ENCODE measurements around the gene RUNDC3A. TPM values are rescaled to one million over a fixed set of nuclear protein-coding genes. Genes with fewer than 3 reads are reported as not detected.

Gene RUNDC3A
- total RNA-seq, 1 experiment from 2014 or later, result 0.12 TPM

- no peak for DNase-seq (ENCODE audit: low read depth)
Observed at GRCh38 chr17:44283344-44284023, 24.9 kb upstream of the RUNDC3A start.

- DNase-seq (ENCODE audit: low read depth), result no peak
Observed at GRCh38 chr17:44284024-44284400, 24.4 kb upstream of the RUNDC3A start.

- no peak for DNase-seq (ENCODE audit: low read depth)
Observed at GRCh38 chr17:44287651-44288050, 20.8 kb upstream of the RUNDC3A start.

- no peak for DNase-seq (ENCODE audit: low read depth)
Observed at GRCh38 chr17:44293509-44294226, 14.7 kb upstream of the RUNDC3A start.

DNA sequence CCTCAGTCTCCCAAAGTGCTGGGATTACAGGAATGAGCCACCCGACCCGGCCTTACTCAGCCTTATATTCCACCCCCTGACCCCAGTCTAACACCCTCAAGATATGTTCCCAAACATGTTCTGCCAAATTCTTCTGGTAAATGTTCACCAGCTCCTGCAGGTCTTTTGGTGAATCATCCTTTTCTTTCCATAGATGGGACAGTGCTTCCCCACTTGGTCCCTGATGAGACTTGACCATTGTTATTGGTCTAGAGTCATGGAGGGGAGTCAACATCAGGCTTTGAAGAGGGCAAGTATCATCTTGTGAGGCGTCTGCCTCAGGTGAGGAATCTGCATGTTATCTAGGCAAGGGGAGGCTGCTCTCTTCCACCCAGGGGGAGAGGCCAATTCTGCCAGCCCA, 10.4 kb upstream of the RUNDC3A start:
- DNase-seq (ENCODE audit: low read depth), result no peak

- DNase-seq (ENCODE audit: low read depth), result no peak
Observed at GRCh38 chr17:44304651-44305050, 3.8 kb upstream of the RUNDC3A start.

GRCh38 chr17:44307387-44308186, 814 bp upstream of the RUNDC3A start:
- DNase-seq (ENCODE audit: low read depth), result peak; percentile 45

GRCh38 chr17:44308865-44309264, 464 bp downstream of the RUNDC3A start:
- DNase-seq (ENCODE audit: low read depth), result no peak

DNA sequence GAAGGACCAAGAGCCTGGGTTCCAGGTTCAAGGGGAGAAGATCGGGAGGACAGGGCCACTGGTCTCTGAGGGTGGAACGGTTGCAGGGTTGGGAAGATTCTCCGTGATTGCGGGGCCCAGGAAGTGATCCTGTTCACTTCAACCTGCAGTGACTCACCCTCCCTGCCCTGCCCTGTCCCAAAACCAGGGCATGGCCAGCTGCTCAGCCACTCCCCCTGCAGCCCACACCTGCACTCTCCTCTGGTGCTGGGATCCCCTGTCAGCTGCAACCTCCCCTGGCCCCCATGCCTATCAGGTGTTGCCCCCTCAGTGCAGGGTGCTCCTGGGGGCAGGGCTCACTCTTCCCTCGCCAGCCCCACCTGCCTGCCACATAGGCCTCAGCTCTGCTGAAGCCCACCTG, 1.1 kb downstream of the RUNDC3A start:
- no peak for DNase-seq (ENCODE audit: low read depth)

DNA sequence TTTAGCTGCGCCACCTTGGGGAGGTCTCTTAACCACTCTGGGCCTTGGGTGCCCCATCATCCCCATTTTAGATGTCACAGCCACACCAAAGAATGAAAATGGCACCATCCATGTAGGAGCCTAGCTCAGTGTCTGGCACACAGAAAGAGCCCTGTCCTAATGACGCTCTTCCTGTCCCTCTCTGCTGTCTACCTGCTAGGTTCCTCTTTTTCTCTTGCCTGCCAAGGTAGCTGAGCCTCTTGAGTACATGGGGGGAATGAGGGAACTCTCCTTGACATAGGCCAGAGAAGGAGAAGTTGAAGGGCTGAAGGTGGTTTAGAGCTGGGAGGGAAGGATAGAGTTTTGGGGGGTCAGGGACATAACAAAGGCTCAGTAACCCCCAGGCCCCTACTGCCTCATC, 1.8 kb downstream of the RUNDC3A start:
- DNase-seq (ENCODE audit: low read depth), result no peak

DNA sequence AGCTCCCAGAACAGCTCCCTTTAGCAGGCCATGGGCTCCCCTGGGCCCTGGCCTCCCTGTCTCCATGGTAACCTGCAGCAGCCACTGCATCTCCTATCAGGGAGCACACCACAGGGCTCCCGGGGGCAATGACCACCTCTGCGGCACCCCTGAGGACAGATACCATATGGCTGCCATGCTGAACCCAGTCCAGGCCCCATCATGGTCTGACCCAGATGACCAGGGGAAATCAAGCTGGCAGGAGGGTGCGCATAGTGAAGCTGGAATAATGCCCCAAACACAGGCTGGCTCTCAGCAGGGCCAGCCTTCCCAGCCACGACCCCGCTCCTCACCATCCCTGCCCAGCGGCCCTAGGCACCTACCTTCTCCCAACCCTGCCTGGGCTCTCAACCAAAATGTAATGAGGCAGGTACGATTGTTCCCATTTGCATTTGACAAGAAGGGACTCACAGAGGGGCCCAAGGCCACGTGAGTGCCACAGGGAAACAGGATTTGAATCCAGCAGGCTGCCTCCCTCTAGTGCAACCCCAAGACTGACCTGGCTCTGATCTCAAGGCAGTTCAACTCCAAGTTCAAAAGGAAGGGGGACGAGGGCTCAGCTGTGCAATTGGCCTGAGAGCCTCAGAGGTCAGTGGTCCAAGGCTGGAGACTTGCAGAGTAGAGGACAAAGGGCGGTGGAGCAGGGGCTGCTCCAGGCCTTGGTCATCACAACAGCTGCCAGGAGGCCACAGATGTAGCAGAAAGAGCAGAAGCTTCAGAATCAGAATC, 2.4 kb downstream of the RUNDC3A start:
- no peak for DNase-seq (ENCODE audit: low read depth)

DNA sequence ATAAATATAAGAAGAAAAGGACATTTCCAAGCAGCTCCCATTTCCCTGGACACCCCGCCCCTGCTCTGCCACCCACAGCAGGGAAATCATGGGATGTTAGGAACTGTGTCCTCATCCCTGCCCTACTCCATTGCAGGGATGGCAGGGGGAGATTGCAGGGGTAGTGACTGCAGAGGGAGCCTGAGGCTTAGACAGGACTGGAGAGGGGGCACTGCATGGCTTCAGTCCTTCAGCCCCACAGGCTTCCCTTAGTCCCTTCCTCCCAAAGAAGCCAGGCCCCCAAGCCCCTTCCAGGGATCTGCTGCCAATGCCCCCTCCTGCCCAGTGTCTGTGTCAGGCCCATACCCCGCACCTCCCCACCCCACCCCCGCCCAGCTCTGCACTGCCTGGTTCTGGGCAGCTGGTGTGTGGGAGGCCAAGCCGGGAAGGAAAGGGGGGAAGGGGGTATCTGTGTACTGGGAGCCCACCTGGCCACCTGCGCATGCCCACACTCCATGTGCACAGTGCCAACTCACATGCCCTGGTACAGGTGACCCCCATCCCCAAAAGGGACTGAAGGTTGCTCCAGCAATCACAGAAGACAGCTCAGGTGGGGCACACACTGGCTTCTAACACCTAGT, 3.3 kb downstream of the RUNDC3A start:
- DNase-seq (ENCODE audit: low read depth), result no peak

GRCh38 chr17:44312396-44313104, 4.1 kb downstream of the RUNDC3A start:
- no peak for DNase-seq (ENCODE audit: low read depth)

DNA sequence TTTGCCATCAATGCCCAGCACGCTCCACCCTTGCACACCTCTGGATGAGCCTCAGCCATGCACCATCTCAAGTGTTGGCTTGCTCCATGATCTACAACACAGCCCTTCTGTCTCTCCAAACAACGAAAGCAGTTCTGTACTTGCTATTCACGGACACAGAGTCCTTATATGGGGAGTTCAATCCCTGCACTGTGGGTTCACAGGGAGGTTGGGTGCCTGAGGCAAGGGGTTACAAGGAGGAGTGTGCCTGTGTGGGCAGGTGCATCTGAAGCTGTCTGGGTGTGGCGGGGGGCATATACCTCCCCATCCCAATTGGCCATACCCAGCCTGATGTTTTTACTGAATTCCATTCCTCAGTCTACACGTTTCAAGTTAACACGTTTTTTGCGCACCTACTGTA, 5.6 kb downstream of the RUNDC3A start:
- no peak for DNase-seq (ENCODE audit: low read depth)

DNA sequence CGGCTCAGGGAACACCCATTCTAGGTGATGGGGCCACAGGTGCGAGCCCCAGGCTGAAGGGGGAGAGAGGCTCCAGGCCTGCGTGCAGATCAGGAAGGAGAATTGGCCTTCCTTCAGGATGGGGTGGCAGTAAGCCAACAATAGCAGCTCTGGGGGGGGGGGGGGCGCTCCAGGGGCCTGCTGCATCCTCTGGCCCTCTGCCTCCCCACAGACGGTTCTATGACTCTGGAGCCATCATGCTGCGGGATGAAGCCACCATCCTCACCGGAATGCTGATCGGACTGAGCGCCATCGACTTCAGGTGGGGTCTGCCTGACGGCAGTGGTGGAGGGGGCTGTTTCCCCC, 6.1 kb downstream of the RUNDC3A start:
- DNase-seq (ENCODE audit: low read depth), result no peak

DNA sequence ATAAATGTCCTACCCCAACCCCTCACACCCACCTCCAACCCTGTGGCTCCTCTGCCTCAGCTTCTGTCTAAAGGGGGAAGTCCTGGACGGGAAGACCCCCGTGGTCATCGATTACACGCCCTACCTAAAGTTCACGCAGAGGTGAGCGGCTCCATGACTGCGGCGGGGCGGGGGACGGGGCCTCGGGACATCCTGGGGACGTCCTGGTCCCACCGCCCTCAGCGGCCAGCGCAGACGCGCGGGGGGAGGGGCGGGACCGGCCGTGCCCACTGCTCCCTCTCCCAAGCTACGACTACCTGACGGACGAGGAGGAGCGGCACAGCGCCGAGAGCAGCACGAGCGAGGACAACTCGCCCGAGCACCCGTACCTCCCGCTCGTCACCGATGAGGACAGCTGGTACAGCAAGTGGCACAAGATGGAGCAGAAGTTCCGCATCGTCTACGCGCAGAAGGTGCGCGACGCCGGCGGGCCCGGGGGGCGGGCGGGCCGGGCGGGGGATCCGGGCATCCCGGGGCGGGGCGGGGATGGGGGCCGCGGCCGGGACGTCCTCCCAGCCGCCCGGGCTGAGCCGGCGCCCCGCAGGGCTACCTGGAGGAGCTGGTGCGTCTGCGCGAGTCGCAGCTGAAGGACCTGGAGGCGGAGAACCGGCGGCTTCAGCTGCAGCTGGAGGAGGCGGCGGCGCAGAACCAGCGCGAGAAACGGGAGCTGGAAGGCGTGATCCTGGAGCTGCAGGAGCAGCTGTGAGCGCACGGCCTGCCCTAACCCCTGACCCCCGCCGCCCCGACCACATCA, 6.7 kb downstream of the RUNDC3A start:
- no peak for DNase-seq (ENCODE audit: low read depth)

DNA sequence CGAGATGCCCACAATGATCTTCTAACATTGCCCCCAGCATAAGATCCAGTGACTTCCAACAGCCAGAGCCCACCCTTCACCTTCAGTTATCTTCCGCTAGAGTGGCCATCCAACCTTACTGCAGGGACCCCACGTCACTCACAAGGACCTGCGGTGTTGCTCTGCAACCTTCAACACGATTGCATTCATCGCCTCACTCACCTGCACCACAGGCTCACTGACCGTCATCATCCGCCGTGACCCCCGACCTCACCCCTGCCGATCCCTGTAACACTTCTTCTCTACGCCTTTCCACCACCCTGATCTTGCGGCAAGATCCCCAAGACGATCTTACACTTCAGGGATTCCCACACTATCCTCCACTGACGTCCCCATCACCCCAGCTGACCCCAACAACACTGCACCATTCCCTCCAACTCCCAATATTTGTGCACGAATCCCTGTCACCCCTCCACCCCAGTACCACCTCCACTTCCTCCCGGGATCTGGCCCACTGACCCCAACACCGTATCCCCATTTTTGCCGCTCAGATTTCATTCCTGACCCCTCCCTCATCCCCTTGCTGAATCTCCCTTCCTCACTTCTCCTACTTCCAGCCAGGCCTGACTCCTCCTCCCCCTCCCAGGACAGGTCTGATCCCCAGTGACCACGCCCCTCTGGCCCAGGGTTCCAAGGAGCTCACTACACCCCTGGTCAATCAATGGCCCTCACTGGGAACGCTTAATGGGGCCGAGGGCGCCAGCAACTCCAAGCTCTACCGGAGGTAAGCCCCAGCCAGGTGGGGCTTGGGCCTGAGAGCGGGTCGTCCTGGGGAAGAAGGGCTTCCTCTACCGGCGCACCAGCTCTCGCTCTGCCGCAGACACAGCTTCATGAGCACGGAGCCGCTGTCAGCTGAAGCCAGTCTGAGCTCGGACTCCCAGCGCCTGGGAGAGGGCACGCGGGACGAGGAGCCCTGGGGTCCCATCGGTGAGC, 7.6 kb downstream of the RUNDC3A start:
- no peak for DNase-seq (ENCODE audit: low read depth)

DNA sequence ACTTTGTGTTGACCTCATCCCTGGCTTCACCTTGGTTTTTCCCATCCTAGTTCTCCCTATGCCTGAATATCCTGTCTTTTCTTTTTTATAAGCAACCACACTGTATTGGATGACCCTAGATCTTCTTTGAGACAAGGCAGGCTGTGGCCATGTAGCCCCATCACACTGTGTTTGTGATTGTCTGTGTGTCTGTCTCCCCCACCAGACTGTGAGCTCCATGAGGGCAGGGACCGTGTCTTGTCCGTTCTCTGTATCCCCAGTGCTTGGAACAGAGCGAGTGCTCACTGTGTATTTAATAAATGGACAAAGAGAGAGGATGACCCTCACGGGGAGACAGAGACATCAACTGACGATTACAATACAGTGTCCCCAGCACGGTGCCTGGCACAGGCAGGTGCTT, 9.1 kb downstream of the RUNDC3A start:
- DNase-seq (ENCODE audit: low read depth), result no peak
